CD4-positive, CD25-positive, alpha-beta regulatory T cell (primary cell): ENCODE data around the gene ENGASE. TPM values are rescaled to one million over a fixed set of nuclear protein-coding genes. Genes with fewer than 3 reads are reported as not detected.

Experiments
- ATAC-seq, 2 donors: fragments of 150-1000 bp; cut with Tn5 transposase; one replicate each; pipeline ENCODE4 v1.10.0; 2021; ENCODE audit warnings: low read depth in 2 of 2, moderate number of reproducible peaks in 2 of 2, moderate library complexity in 1 of 2
- DNase-seq, 3 donors: peaks; one replicate each; pipeline versions ENCODE4 v3.0.0 to v3.0.0-alpha.2; 2012 to 2022; ENCODE audit warnings: mixed read lengths in 1 of 3
- H3K27ac ChIP-seq: one replicate; pipeline ENCODE4 v1.7.0; 2013; ENCODE audit warnings: mild to moderate bottlenecking, low read length; ENCODE audit not compliant: insufficient read depth, poor library complexity, severe bottlenecking
- H3K27me3 ChIP-seq: one replicate; pipeline ENCODE4 v1.7.0; 2013; ENCODE audit warnings: low read length; ENCODE audit not compliant: control insufficient read depth, insufficient read depth
- H3K36me3 ChIP-seq: one replicate; pipeline ENCODE4 v1.7.0; 2013; ENCODE audit warnings: mild to moderate bottlenecking, low read length, moderate library complexity; ENCODE audit not compliant: control insufficient read depth, insufficient read depth
- H3K4me1 ChIP-seq: 2 replicates; pipeline ENCODE4 v1.7.0; 2013; ENCODE audit warnings: mild to moderate bottlenecking, low read length; ENCODE audit not compliant: insufficient read depth, control insufficient read depth, poor library complexity, severe bottlenecking
- H3K4me3 ChIP-seq: one replicate; pipeline ENCODE4 v1.7.0; 2013; ENCODE audit warnings: low read depth, mild to moderate bottlenecking, low read length, moderate library complexity
- H3K9me3 ChIP-seq, 2 experiments: 1 replicate in 1 of 2; 2 replicates in 1 of 2; pipeline ENCODE4 v1.7.0; 2013; ENCODE audit warnings: low read length in 2 of 2, mild to moderate bottlenecking in 1 of 2, moderate library complexity in 1 of 2; ENCODE audit not compliant: control insufficient read depth in 2 of 2
- H3K27ac Mint-ChIP-seq, 3 donors: one replicate each; pipeline ENCODE4 v1.8.0; 2020 to 2022; ENCODE audit warnings: mild to moderate bottlenecking in 3 of 3, mixed read lengths in 3 of 3, moderate library complexity in 2 of 3
- H3K27me3 Mint-ChIP-seq: one replicate; pipeline ENCODE4 v1.8.0; 2022; ENCODE audit warnings: mild to moderate bottlenecking, mixed read lengths
- H3K36me3 Mint-ChIP-seq: one replicate; pipeline ENCODE4 v1.8.0; 2020; ENCODE audit warnings: mixed read lengths
- H3K4me1 Mint-ChIP-seq, 4 donors: one replicate each; pipeline ENCODE4 v1.8.0; 2020 to 2022; ENCODE audit warnings: mixed read lengths in 4 of 4, mild to moderate bottlenecking in 1 of 4
- H3K4me3 Mint-ChIP-seq, 4 donors: one replicate each; pipeline ENCODE4 v1.8.0; 2020 to 2022; ENCODE audit warnings: mild to moderate bottlenecking in 4 of 4, mixed read lengths in 4 of 4, moderate library complexity in 3 of 4
- H3K9me3 Mint-ChIP-seq, 7 donors: one replicate each; pipeline ENCODE4 v1.8.0; 2020 to 2022; ENCODE audit warnings: mixed read lengths in 7 of 7, mild to moderate bottlenecking in 3 of 7, moderate library complexity in 2 of 7
- polyA plus RNA-seq, 4 donors: library from polyadenylated mRNA; unstranded; fragments of 300-500 nt; fragmentation: Illumina TruSeq; gene quantifications; one replicate each; pipeline ENCODE4 v1.2.3, GENCODE V29; 2021
- total RNA-seq: library from RNA; stranded (reverse); gene quantifications from one replicate; pipeline ENCODE4 v1.2.3, GENCODE V29; 2022

Gene ENGASE
- total and polyA plus RNA-seq, 5 donors from 2014 or later = 1.1 to 91.9 (median 2.6) TPM

- peak overlapping the region in 2 of 3 donors; percentile 12 to 71 for H3K27ac Mint-ChIP-seq
- H3K4me1 Mint-ChIP-seq = peaks cover 0 to 6% (median 5%) of the 10 kb centered on the region in 4 donors
- peak overlapping the region in 3 of 4 donors; percentile 3 to 83 (median 65) for H3K4me3 Mint-ChIP-seq
- Histone ChIP-seq H3K4me1 (no peaks in the 10 kb centered on the region), H3K27ac (no peak overlapping the region), H3K9me3 (no peaks in the 10 kb centered on the region), H3K4me3 (peak overlapping the region; percentile 33), H3K27me3 (no peaks in the 10 kb centered on the region), H3K36me3 (no peaks in the 10 kb centered on the region)
- ATAC-seq = peak in 1 of 2 donors; percentile 66
- H3K36me3 Mint-ChIP-seq = no peaks in the 10 kb centered on the region
- no peaks in the 10 kb centered on the region for H3K9me3 Mint-ChIP-seq
- peaks cover 11% of the 10 kb centered on the region for H3K27me3 Mint-ChIP-seq
- DNase-seq = peak; percentile 42 to 75 (median 65)
These were observed 9.4 kb upstream of the ENGASE start for GRCh38 chr17:79065105-79065670.

GRCh38 chr17:79066963-79067362 is 7.7 kb upstream of the ENGASE start:
- peaks cover 11% of the 10 kb centered on the region for H3K27me3 Mint-ChIP-seq
- Histone ChIP-seq H3K4me3 (no peak overlapping the region), H3K27ac (no peak overlapping the region), H3K4me1 (no peaks in the 10 kb centered on the region), H3K36me3 (no peaks in the 10 kb centered on the region), H3K9me3 (no peaks in the 10 kb centered on the region), H3K27me3 (no peaks in the 10 kb centered on the region)
- no peaks in the 10 kb centered on the region for H3K36me3 Mint-ChIP-seq
- DNase-seq (no peak), ATAC-seq (no peak)
- H3K27ac Mint-ChIP-seq = peak overlapping the region in 1 of 3 donors; percentile 64
- H3K4me3 Mint-ChIP-seq = peak overlapping the region in 1 of 4 donors; percentile 80
- no peaks in the 10 kb centered on the region for H3K9me3 Mint-ChIP-seq
- peaks cover 0 to 6% (median 5%) of the 10 kb centered on the region in 4 donors for H3K4me1 Mint-ChIP-seq

- no peaks in the 10 kb centered on the region for H3K36me3 Mint-ChIP-seq
- no peak overlapping the region for H3K27ac Mint-ChIP-seq
- H3K27ac ChIP-seq = no peak overlapping the region
- peaks cover 7% of the 10 kb centered on the region for H3K27me3 Mint-ChIP-seq
- no peak overlapping the region for H3K4me3 ChIP-seq
- peak overlapping the region in 1 of 4 donors; percentile 56 for H3K4me3 Mint-ChIP-seq
- no peaks in the 10 kb centered on the region for H3K36me3 ChIP-seq
- ATAC-seq (no peak), DNase-seq (no peak)
- H3K9me3 Mint-ChIP-seq = no peaks in the 10 kb centered on the region
- peaks cover 3% of the 10 kb centered on the region for H3K4me1 ChIP-seq
- H3K27me3 ChIP-seq = no peaks in the 10 kb centered on the region
- H3K4me1 Mint-ChIP-seq = peaks cover 2 to 10% (median 6%) of the 10 kb centered on the region in 4 donors
- no peaks in the 10 kb centered on the region for H3K9me3 ChIP-seq
These were observed 4.3 kb upstream of the ENGASE start for GRCh38 chr17:79070266-79070880.

- Histone ChIP-seq H3K9me3 (no peaks in the 10 kb centered on the region), H3K4me1 (peaks cover 11% of the 10 kb centered on the region), H3K36me3 (no peaks in the 10 kb centered on the region), H3K27me3 (no peaks in the 10 kb centered on the region), H3K27ac (no peak overlapping the region), H3K4me3 (no peak overlapping the region)
- DNase-seq = no peak
- Mint-ChIP-seq H3K27ac (no peak overlapping the region), H3K4me1 (peaks cover 5 to 16% (median 10%) of the 10 kb centered on the region in 4 donors), H3K36me3 (no peaks in the 10 kb centered on the region), H3K9me3 (no peaks in the 10 kb centered on the region), H3K4me3 (no peak overlapping the region), H3K27me3 (peaks cover 1% of the 10 kb centered on the region)
- ATAC-seq = no peak
These were observed 3.4 kb upstream of the ENGASE start for GRCh38 chr17:79071161-79071740.

- Mint-ChIP-seq H3K27me3 (no peaks in the 10 kb centered on the region), H3K9me3 (no peaks in the 10 kb centered on the region), H3K36me3 (no peaks in the 10 kb centered on the region), H3K4me3 (peak overlapping the region in 2 of 4 donors; percentile 49 to 64), H3K4me1 (peaks cover 7 to 26% (median 14%) of the 10 kb centered on the region in 4 donors), H3K27ac (no peak overlapping the region)
- no peak for DNase-seq
- no peak for ATAC-seq
- Histone ChIP-seq H3K36me3 (no peaks in the 10 kb centered on the region), H3K4me3 (no peak overlapping the region), H3K4me1 (peaks cover 14% of the 10 kb centered on the region), H3K27me3 (no peaks in the 10 kb centered on the region), H3K9me3 (no peaks in the 10 kb centered on the region), H3K27ac (no peak overlapping the region)
These were observed 2.1 kb upstream of the ENGASE start for GRCh38 chr17:79072544-79072943.

GRCh38 chr17:79073016-79073705 is 1.5 kb upstream of the ENGASE start:
- no peaks in the 10 kb centered on the region for H3K36me3 ChIP-seq
- H3K9me3 Mint-ChIP-seq = no peaks in the 10 kb centered on the region
- no peak overlapping the region for H3K27ac ChIP-seq
- H3K27ac Mint-ChIP-seq = no peak overlapping the region
- H3K4me3 Mint-ChIP-seq = peak overlapping the region in 3 of 4 donors; percentile 31 to 51 (median 33)
- H3K4me3 ChIP-seq = no peak overlapping the region
- H3K27me3 ChIP-seq = no peaks in the 10 kb centered on the region
- H3K4me1 ChIP-seq = peaks cover 14% of the 10 kb centered on the region
- H3K36me3 Mint-ChIP-seq = no peaks in the 10 kb centered on the region
- H3K9me3 ChIP-seq = no peaks in the 10 kb centered on the region
- no peak for DNase-seq
- H3K4me1 Mint-ChIP-seq = peaks cover 7 to 29% (median 14%) of the 10 kb centered on the region in 4 donors
- H3K27me3 Mint-ChIP-seq = no peaks in the 10 kb centered on the region
- ATAC-seq = no peak

GRCh38 chr17:79073706-79074088 is 927 bp upstream of the ENGASE start:
- peak overlapping the region in 2 of 4 donors; percentile 91 to 95 for H3K4me3 Mint-ChIP-seq
- no peak for DNase-seq
- no peaks in the 10 kb centered on the region for H3K9me3 Mint-ChIP-seq

More at GRCh38 chr17:79073706-79074088, 927 bp upstream of the ENGASE start:
- Mint-ChIP-seq H3K4me1 (peaks cover 7 to 29% (median 14%) of the 10 kb centered on the region in 4 donors), H3K27ac (no peak overlapping the region), H3K27me3 (no peaks in the 10 kb centered on the region), H3K36me3 (no peaks in the 10 kb centered on the region)
- peaks cover 14% of the 10 kb centered on the region for H3K4me1 ChIP-seq
- H3K36me3 ChIP-seq = peaks cover 2% of the 10 kb centered on the region
- no peak overlapping the region for H3K4me3 ChIP-seq
- H3K27me3 ChIP-seq = no peaks in the 10 kb centered on the region
- no peak for ATAC-seq
- no peak overlapping the region for H3K27ac ChIP-seq
- H3K9me3 ChIP-seq = no peaks in the 10 kb centered on the region
